Measurements from ENCODE around the gene TAPBP. TPM values are rescaled to one million over a fixed set of nuclear protein-coding genes. Genes with fewer than 3 reads are reported as not detected.

TAPBP gene
- total and polyA plus RNA-seq, 2 of the 8 experiments (the other 6 are each of a cell fraction or from before 2014, with no cell fraction given) = 24.5 to 35.4 TPM

DNA sequence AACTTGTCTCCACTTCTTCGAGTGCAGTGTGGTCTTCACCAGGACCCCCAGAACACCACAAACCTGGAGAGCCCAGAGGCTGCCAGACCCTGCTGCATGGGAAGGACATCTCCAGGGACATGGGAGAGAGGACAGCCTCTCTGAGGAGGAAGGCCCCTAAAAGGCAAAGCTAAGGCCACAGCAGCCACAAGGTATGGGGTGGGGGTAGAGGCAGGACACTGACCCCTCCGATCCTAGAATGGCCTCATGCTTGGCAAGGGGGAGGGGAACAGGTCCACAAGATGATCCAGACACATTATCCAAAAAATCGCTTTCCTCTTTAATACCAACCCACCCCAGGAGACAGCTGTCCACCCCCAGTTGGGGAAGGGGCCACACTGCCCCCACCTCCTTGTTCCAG lies 35.1 kb downstream of the TAPBP start:
- WGBS, 2 experiments (ENCODE audit: extremely low coverage in 1 of 2, insufficient coverage in 1 of 2, insufficient read length in 1 of 2, insufficient replicate concordance in 2 of 2, low coverage in 1 of 2, low lambda C conversion rate in 2 of 2, missing lambda C conversion rate in 1 of 2) = 87% methylated on average over 3 of the region's 3 CpGs; no CpG with 5 or more reads in 1 of the 2 experiments
- Histone ChIP-seq H2BK12ac (ENCODE audit: low read depth, low read length) (no peak overlapping the region), H4K20me1 (replicated peaks in 1 of 2; ENCODE audit: control insufficient read depth in 1 of 2, insufficient read depth in 2 of 2, low read length in 2 of 2) (peaks cover 13 to 14% of the 10 kb centered on the region in 2 experiments), H3K9ac (replicated peaks in 1 of 4; ENCODE audit: extremely low read depth in 1 of 4, low read depth in 3 of 4, low read length in 3 of 4) (no peak overlapping the region), H3K79me2 (ENCODE audit: control insufficient read depth in 1 of 2, insufficient read depth in 2 of 2, low read length in 2 of 2) (peaks cover 9 to 16% of the 10 kb centered on the region in 2 experiments), H3K27me3 (replicated peaks in 1 of 4; ENCODE audit: control insufficient read depth in 3 of 4, extremely low read depth in 1 of 4, insufficient read depth in 3 of 4, low read length in 3 of 4) (no peaks in the 10 kb centered on the region), H3K4me2 (ENCODE audit: insufficient read depth in 1 of 2, low read depth in 2 of 2, low read length in 2 of 2) (no peak overlapping the region; a peak in 1 of 4 replicates), H2AK5ac (ENCODE audit: low read depth, low read length) (no peak overlapping the region), H3K23me2 (ENCODE audit: low read depth, low read length) (peaks cover 14% of the 10 kb centered on the region), H2BK15ac (ENCODE audit: low read length) (no peak overlapping the region), H3K4ac (replicated peaks; ENCODE audit: insufficient read length, low read depth, low read length) (no peak overlapping the region), H3K14ac (ENCODE audit: insufficient read length) (no peak overlapping the region), H2AFZ (ENCODE audit: low read length) (no peak overlapping the region), H3K36me3 (ENCODE audit: control insufficient read depth in 2 of 4, insufficient read depth in 4 of 4, low read length in 3 of 4) (peaks cover 12 to 38% (median 31%) of the 10 kb centered on the region in 4 experiments; a peak in 7 of 8 replicates), H3K9me3 (ENCODE audit: insufficient read depth in 2 of 2, low read depth in 1 of 2, low read length in 1 of 2) (no peaks in the 10 kb centered on the region), H3K23ac (ENCODE audit: insufficient read length) (no peak overlapping the region), H2BK120ac (replicated peaks; ENCODE audit: low read depth, low read length) (no peak overlapping the region), H4K8ac (ENCODE audit: extremely low read depth, insufficient read depth, low read length) (no peak overlapping the region), H4K91ac (replicated peaks; ENCODE audit: insufficient read length, low read length) (no peak overlapping the region), H3K27ac (ENCODE audit: low read depth, low read length) (no peak overlapping the region), H3K4me3 (ENCODE audit: extremely low read depth in 1 of 4, insufficient read depth in 2 of 4, low read depth in 3 of 4, low read length in 4 of 4) (no peak overlapping the region), H3K18ac (ENCODE audit: extremely low read depth, low read length) (no peak overlapping the region), H3K56ac (replicated peaks; ENCODE audit: insufficient read length, low read depth, low read length) (no peak overlapping the region), H2BK5ac (ENCODE audit: low read depth, low read length) (no peak overlapping the region), H2BK20ac (ENCODE audit: low read length) (no peak overlapping the region), H3K4me1 (replicated peaks in 1 of 4; ENCODE audit: control insufficient read depth in 3 of 4, insufficient read depth in 4 of 4, low read length in 3 of 4) (peaks cover 3 to 28% (median 10%) of the 10 kb centered on the region in 4 experiments), H3K79me1 (ENCODE audit: low read depth, low read length) (0 out of 2 replicates have a peak, but pooled peaks cover 4% of the 10 kb centered on the region), H4K5ac (ENCODE audit: insufficient read length, low read depth, low read length) (no peak overlapping the region)
- no peak for DNase-seq (ENCODE audit: low read depth in 1 of 2, low spot score in 2 of 2)
- no peak for FAIRE-seq
- POLR2A ChIA-PET (ENCODE audit: partially characterized antibody) = interaction anchor here (1.7 to 12.0 kb wide), 8 partner anchors 10 to 310 kb away, joined by 4 to 337 read pairs (median 12); partner anchors contain the start of genes BRD2, PFDN6, RGL2 and WDR46
- CTCF ChIA-PET (ENCODE audit: partially characterized antibody) = interaction anchor here (0.9 to 8.0 kb wide), 10 partner anchors 8 to 169 kb away, joined by 3 to 81 read pairs (median 8); partner anchors contain the start of genes PFDN6, RGL2, RPS18 and TAPBP
- TF ChIP-seq CTBP2 (IDR thresholded peaks at IDR 0.05; ENCODE audit: borderline replicate concordance, insufficient read depth, insufficient read length, low read length) = no peak
- TF ChIP-seq, protein P1, sequence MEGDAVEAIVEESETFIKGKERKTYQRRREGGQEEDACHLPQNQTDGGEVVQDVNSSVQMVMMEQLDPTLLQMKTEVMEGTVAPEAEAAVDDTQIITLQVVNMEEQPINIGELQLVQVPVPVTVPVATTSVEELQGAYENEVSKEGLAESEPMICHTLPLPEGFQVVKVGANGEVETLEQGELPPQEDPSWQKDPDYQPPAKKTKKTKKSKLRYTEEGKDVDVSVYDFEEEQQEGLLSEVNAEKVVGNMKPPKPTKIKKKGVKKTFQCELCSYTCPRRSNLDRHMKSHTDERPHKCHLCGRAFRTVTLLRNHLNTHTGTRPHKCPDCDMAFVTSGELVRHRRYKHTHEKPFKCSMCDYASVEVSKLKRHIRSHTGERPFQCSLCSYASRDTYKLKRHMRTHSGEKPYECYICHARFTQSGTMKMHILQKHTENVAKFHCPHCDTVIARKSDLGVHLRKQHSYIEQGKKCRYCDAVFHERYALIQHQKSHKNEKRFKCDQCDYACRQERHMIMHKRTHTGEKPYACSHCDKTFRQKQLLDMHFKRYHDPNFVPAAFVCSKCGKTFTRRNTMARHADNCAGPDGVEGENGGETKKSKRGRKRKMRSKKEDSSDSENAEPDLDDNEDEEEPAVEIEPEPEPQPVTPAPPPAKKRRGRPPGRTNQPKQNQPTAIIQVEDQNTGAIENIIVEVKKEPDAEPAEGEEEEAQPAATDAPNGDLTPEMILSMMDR (IDR thresholded peaks at IDR 0.05; ENCODE audit: control extremely low read depth in 1 of 3, insufficient read depth in 1 of 3, low read depth in 1 of 3, low read length in 3 of 3) = no peak

Data from H1 (cell line).